IgD-negative memory B cell (primary cell): ENCODE results near the gene CDADC1. TPM values are rescaled to one million over a fixed set of nuclear protein-coding genes. Genes with fewer than 3 reads are reported as not detected.

Experiments
- H3K27ac Mint-ChIP-seq, 3 donors: one replicate each; pipeline ENCODE4 v1.8.0; 2020 to 2022; ENCODE audit warnings: mild to moderate bottlenecking in 3 of 3, mixed read lengths in 3 of 3, moderate library complexity in 1 of 3
- H3K27me3 Mint-ChIP-seq: one replicate; pipeline ENCODE4 v1.8.0; 2021; ENCODE audit warnings: mixed read lengths
- H3K36me3 Mint-ChIP-seq: one replicate; pipeline ENCODE4 v1.8.0; 2020; ENCODE audit warnings: mild to moderate bottlenecking, mixed read lengths
- H3K4me1 Mint-ChIP-seq, 3 donors: one replicate each; pipeline ENCODE4 v1.8.0; 2020 to 2022; ENCODE audit warnings: mixed read lengths in 3 of 3, mild to moderate bottlenecking in 1 of 3
- H3K4me3 Mint-ChIP-seq, 4 donors: one replicate each; pipeline ENCODE4 v1.8.0; 2020 to 2022; ENCODE audit warnings: mild to moderate bottlenecking in 4 of 4, mixed read lengths in 4 of 4, moderate library complexity in 3 of 4
- H3K9me3 Mint-ChIP-seq, 3 donors: one replicate each; pipeline ENCODE4 v1.8.0; 2020 to 2021; ENCODE audit warnings: mixed read lengths in 3 of 3, mild to moderate bottlenecking in 1 of 3
- polyA plus RNA-seq: library from polyadenylated mRNA; unstranded; fragments of 300-500 nt; fragmentation: Illumina TruSeq; gene quantifications from one replicate; pipeline ENCODE4 v1.2.3, GENCODE V29; 2021

Gene CDADC1
- polyA plus RNA-seq, 1 donor from 2014 or later: 6.7 TPM

- Mint-ChIP-seq H3K4me1 (peaks cover 0 to 9% (median 7%) of the 10 kb centered on the region in 3 donors), H3K27me3 (peaks cover 48% of the 10 kb centered on the region), H3K27ac (no peak overlapping the region), H3K4me3 (peak overlapping the region in 2 of 4 donors; percentile 55 to 84), H3K36me3 (peaks cover 3% of the 10 kb centered on the region), H3K9me3 (peaks cover 0 to 3% (median 2%) of the 10 kb centered on the region in 3 donors)
These were observed 26.7 kb upstream of the CDADC1 start for GRCh38 chr13:49220856-49221589.

GRCh38 chr13:49221590-49221965 is 26.1 kb upstream of the CDADC1 start:
- H3K27ac Mint-ChIP-seq: no peak overlapping the region
- peaks cover 0 to 5% (median 4%) of the 10 kb centered on the region in 3 donors for H3K4me1 Mint-ChIP-seq
- peaks cover 0 to 3% (median 2%) of the 10 kb centered on the region in 3 donors for H3K9me3 Mint-ChIP-seq
- H3K4me3 Mint-ChIP-seq: peak overlapping the region in 2 of 4 donors; percentile 79 to 84
- peaks cover 4% of the 10 kb centered on the region for H3K36me3 Mint-ChIP-seq
- H3K27me3 Mint-ChIP-seq: peaks cover 48% of the 10 kb centered on the region

GRCh38 chr13:49225223-49226042 is 22.3 kb upstream of the CDADC1 start:
- Mint-ChIP-seq H3K4me1 (no peaks in the 10 kb centered on the region), H3K27ac (peak overlapping the region in 1 of 3 donors; percentile 3), H3K36me3 (peaks cover 5% of the 10 kb centered on the region), H3K27me3 (peaks cover 20% of the 10 kb centered on the region), H3K9me3 (no peaks in the 10 kb centered on the region), H3K4me3 (no peak overlapping the region)

GRCh38 chr13:49226613-49227012 is 21.1 kb upstream of the CDADC1 start:
- Mint-ChIP-seq H3K27ac (no peak overlapping the region), H3K9me3 (no peaks in the 10 kb centered on the region), H3K27me3 (peaks cover 15% of the 10 kb centered on the region), H3K4me3 (no peak overlapping the region), H3K4me1 (no peaks in the 10 kb centered on the region), H3K36me3 (peaks cover 5% of the 10 kb centered on the region)

- H3K4me1 Mint-ChIP-seq: peaks cover 0 to 5% (median 0%) of the 10 kb centered on the region in 3 donors
- no peak overlapping the region for H3K27ac Mint-ChIP-seq
- no peaks in the 10 kb centered on the region for H3K9me3 Mint-ChIP-seq
- no peak overlapping the region for H3K4me3 Mint-ChIP-seq
- H3K36me3 Mint-ChIP-seq: peaks cover 1% of the 10 kb centered on the region
- H3K27me3 Mint-ChIP-seq: no peaks in the 10 kb centered on the region
These were observed 13.0 kb upstream of the CDADC1 start for GRCh38 chr13:49234741-49235140.

- Mint-ChIP-seq H3K36me3 (peaks cover 1% of the 10 kb centered on the region), H3K9me3 (no peaks in the 10 kb centered on the region)
These were observed 11.8 kb upstream of the CDADC1 start for GRCh38 chr13:49235856-49236431.

GRCh38 chr13:49238621-49239020 is 9.1 kb upstream of the CDADC1 start:
- Mint-ChIP-seq H3K36me3 (peaks cover 3% of the 10 kb centered on the region), H3K4me3 (no peak overlapping the region), H3K27ac (no peak overlapping the region), H3K9me3 (no peaks in the 10 kb centered on the region), H3K27me3 (no peaks in the 10 kb centered on the region), H3K4me1 (peaks cover 0 to 5% (median 0%) of the 10 kb centered on the region in 3 donors)

More at GRCh38 chr13:49235856-49236431, 11.8 kb upstream of the CDADC1 start:
- Mint-ChIP-seq H3K4me1 (peaks cover 0 to 5% (median 0%) of the 10 kb centered on the region in 3 donors), H3K4me3 (no peak overlapping the region), H3K27me3 (no peaks in the 10 kb centered on the region), H3K27ac (no peak overlapping the region)

GRCh38 chr13:49240017-49240416 is 7.7 kb upstream of the CDADC1 start:
- no peak overlapping the region for H3K27ac Mint-ChIP-seq
- peaks cover 3% of the 10 kb centered on the region for H3K36me3 Mint-ChIP-seq
- H3K4me3 Mint-ChIP-seq: no peak overlapping the region
- no peaks in the 10 kb centered on the region for H3K27me3 Mint-ChIP-seq
- no peaks in the 10 kb centered on the region for H3K9me3 Mint-ChIP-seq
- H3K4me1 Mint-ChIP-seq: no peaks in the 10 kb centered on the region

- Mint-ChIP-seq H3K9me3 (no peaks in the 10 kb centered on the region), H3K36me3 (peaks cover 3% of the 10 kb centered on the region), H3K27me3 (no peaks in the 10 kb centered on the region), H3K27ac (no peak overlapping the region), H3K4me1 (no peaks in the 10 kb centered on the region), H3K4me3 (no peak overlapping the region)
These were observed 6.4 kb upstream of the CDADC1 start for GRCh38 chr13:49241296-49241695.

GRCh38 chr13:49245101-49245500 is 2.6 kb upstream of the CDADC1 start:
- Mint-ChIP-seq H3K4me1 (peaks cover 17 to 20% (median 20%) of the 10 kb centered on the region in 3 donors), H3K9me3 (no peaks in the 10 kb centered on the region), H3K27ac (no peak overlapping the region), H3K4me3 (peak overlapping the region in 1 of 4 donors; percentile 71), H3K36me3 (peaks cover 4% of the 10 kb centered on the region), H3K27me3 (no peaks in the 10 kb centered on the region)

GRCh38 chr13:49246850-49247642 is 679 bp upstream of the CDADC1 start:
- peak overlapping the region; percentile 74 to 97 (median 96) for H3K27ac Mint-ChIP-seq
- peaks cover 5% of the 10 kb centered on the region for H3K36me3 Mint-ChIP-seq
- H3K27me3 Mint-ChIP-seq: no peaks in the 10 kb centered on the region
- peak overlapping the region; percentile 97 to 99 (median 98) for H3K4me3 Mint-ChIP-seq
- H3K4me1 Mint-ChIP-seq: peaks cover 20 to 24% (median 20%) of the 10 kb centered on the region in 3 donors
- no peaks in the 10 kb centered on the region for H3K9me3 Mint-ChIP-seq

- Mint-ChIP-seq H3K4me3 (peak overlapping the region; percentile 97 to 99 (median 98)), H3K27me3 (no peaks in the 10 kb centered on the region), H3K27ac (peak overlapping the region; percentile 74 to 97 (median 96)), H3K36me3 (peaks cover 9% of the 10 kb centered on the region), H3K4me1 (peaks cover 20 to 24% (median 20%) of the 10 kb centered on the region in 3 donors), H3K9me3 (no peaks in the 10 kb centered on the region)
These were observed 887 bp downstream of the CDADC1 start for GRCh38 chr13:49248622-49249002.

GRCh38 chr13:49251326-49251725 is 3.6 kb downstream of the CDADC1 start:
- Mint-ChIP-seq H3K27me3 (no peaks in the 10 kb centered on the region), H3K4me3 (no peak overlapping the region), H3K36me3 (peaks cover 15% of the 10 kb centered on the region), H3K9me3 (no peaks in the 10 kb centered on the region), H3K4me1 (peaks cover 20 to 24% (median 20%) of the 10 kb centered on the region in 3 donors), H3K27ac (no peak overlapping the region)

- Mint-ChIP-seq H3K4me1 (peaks cover 11 to 20% (median 17%) of the 10 kb centered on the region in 3 donors), H3K27ac (no peak overlapping the region), H3K36me3 (peaks cover 16% of the 10 kb centered on the region), H3K4me3 (no peak overlapping the region), H3K9me3 (no peaks in the 10 kb centered on the region), H3K27me3 (no peaks in the 10 kb centered on the region)
These were observed 5.6 kb downstream of the CDADC1 start for GRCh38 chr13:49253310-49253709.
